Activated CD8-positive, alpha-beta T cell treated with anti-CD3 and anti-CD28 coated beads, Interleukin-2, amount 10 ng/mL, durations not matched to agents 7 days and 5 days (primary cell): Measurements from ENCODE around the gene MYL3. TPM values are rescaled to one million over a fixed set of nuclear protein-coding genes. Genes with fewer than 3 reads are reported as not detected.

Experiments used
- ATAC-seq: fragments of 150-1000 bp; cut with Tn5 transposase; one replicate; pipeline ENCODE4 v1.10.0; 2021; ENCODE audit warnings: moderate library complexity
- CTCF ChIA-PET: fragments of 350-600 bp; sonication (Branson Sonifier 250); formaldehyde crosslinking; loops from one replicate; lab custom pipeline; 2021; ENCODE audit warnings: antibody characterized with exemption; lab: Charles Lee
- POLR2A ChIA-PET: fragments of 350-600 bp; sonication (Branson Sonifier 250); formaldehyde crosslinking; loops from one replicate; lab custom pipeline; 2021; ENCODE audit warnings: antibody characterized with exemption; lab: Charles Lee
- DNase-seq: peaks from one replicate; pipeline ENCODE4 v3.0.0-alpha.2; 2020
- H3K27ac Mint-ChIP-seq: one replicate; pipeline ENCODE4 v1.8.0; 2021; ENCODE audit warnings: mild to moderate bottlenecking, mixed read lengths
- H3K27me3 Mint-ChIP-seq: one replicate; pipeline ENCODE4 v1.8.0; 2021; ENCODE audit warnings: low read depth, mixed read lengths
- H3K36me3 Mint-ChIP-seq: one replicate; pipeline ENCODE4 v1.8.0; 2021; ENCODE audit warnings: low read depth, mixed read lengths
- H3K4me1 Mint-ChIP-seq: one replicate; pipeline ENCODE4 v1.8.0; 2021; ENCODE audit warnings: low read depth, mixed read lengths
- H3K4me3 Mint-ChIP-seq: one replicate; pipeline ENCODE4 v1.8.0; 2021; ENCODE audit warnings: mild to moderate bottlenecking, mixed read lengths
- H3K9me3 Mint-ChIP-seq: one replicate; pipeline ENCODE4 v1.8.0; 2022; ENCODE audit warnings: mixed read lengths; ENCODE audit not compliant: insufficient read depth
- total RNA-seq, 2 experiments: library from RNA; stranded (reverse); gene quantifications; one replicate each; pipeline ENCODE4 v1.2.3, GENCODE V29; 2021

The MYL3 gene
- total RNA-seq, 2 experiments from 2014 or later: not detected

GRCh38 chr3:46881596-46882376, 18.5 kb upstream of the MYL3 start:
- Mint-ChIP-seq H3K4me1 (peaks cover 6% of the 10 kb centered on the region), H3K27ac (no peak overlapping the region), H3K36me3 (no peaks in the 10 kb centered on the region), H3K9me3 (no peaks in the 10 kb centered on the region), H3K27me3 (peaks cover 59% of the 10 kb centered on the region), H3K4me3 (peak overlapping the region; percentile 38)
- ChIA-PET CTCF (interaction anchor here (1.0 kb wide), 1 partner anchor 28 kb away, joined by 3 read pairs; no protein-coding TSS in a partner anchor), POLR2A (no interaction called here)
- no peak for ATAC-seq
- DNase-seq: no peak

- Mint-ChIP-seq H3K27me3 (peaks cover 56% of the 10 kb centered on the region), H3K4me1 (peaks cover 6% of the 10 kb centered on the region), H3K27ac (no peak overlapping the region), H3K4me3 (no peak overlapping the region), H3K36me3 (no peaks in the 10 kb centered on the region), H3K9me3 (no peaks in the 10 kb centered on the region)
- ChIA-PET POLR2A (no interaction called here), CTCF (no interaction called here)
- ATAC-seq (no peak), DNase-seq (no peak)
Measured at GRCh38 chr3:46880884-46881595, 17.8 kb upstream of the MYL3 start.

GRCh38 chr3:46878781-46879436, 15.7 kb upstream of the MYL3 start:
- CTCF ChIA-PET: interaction anchor here (1.1 kb wide), 1 partner anchor 16 kb away, joined by 3 read pairs; no protein-coding TSS in a partner anchor
- DNase-seq (no peak), ATAC-seq (no peak)
- peaks cover 6% of the 10 kb centered on the region for H3K4me1 Mint-ChIP-seq
- no peak overlapping the region for H3K27ac Mint-ChIP-seq
- H3K4me3 Mint-ChIP-seq: no peak overlapping the region
- H3K9me3 Mint-ChIP-seq: no peaks in the 10 kb centered on the region
- peaks cover 39% of the 10 kb centered on the region for H3K27me3 Mint-ChIP-seq
- POLR2A ChIA-PET: no interaction called here
- H3K36me3 Mint-ChIP-seq: no peaks in the 10 kb centered on the region

- Mint-ChIP-seq H3K4me1 (peaks cover 6% of the 10 kb centered on the region), H3K27me3 (peaks cover 35% of the 10 kb centered on the region)
- CTCF ChIA-PET: interaction anchor here (0.8 kb wide), 1 partner anchor 11 kb away, joined by 3 read pairs; no protein-coding TSS in a partner anchor
Measured at GRCh38 chr3:46877406-46878125, 14.3 kb upstream of the MYL3 start, which contains the start of gene PTH1R. Gene PTH1R, plus strand, starts transcription at chr3:46877721. Its CDS starts 5,839 bp downstream, at chr3:46883560.

GRCh38 chr3:46876313-46877300, 13.4 kb upstream of the MYL3 start:
- ATAC-seq (no peak), DNase-seq (no peak)
- Mint-ChIP-seq H3K27ac (no peak overlapping the region), H3K27me3 (peaks cover 30% of the 10 kb centered on the region), H3K4me3 (no peak overlapping the region), H3K36me3 (no peaks in the 10 kb centered on the region), H3K4me1 (peaks cover 5% of the 10 kb centered on the region), H3K9me3 (no peaks in the 10 kb centered on the region)
- POLR2A ChIA-PET: no interaction called here
- CTCF ChIA-PET: interaction anchor here (0.6 kb wide), 1 partner anchor 33 kb away, joined by 3 read pairs; no protein-coding TSS in a partner anchor

More at GRCh38 chr3:46877406-46878125, 14.3 kb upstream of the MYL3 start, which contains the start of gene PTH1R:
- no peak for ATAC-seq
- no peak for DNase-seq
- no peak within 1 kb of the TSS for H3K27ac Mint-ChIP-seq
- no peaks in the 10 kb centered on the region for H3K36me3 Mint-ChIP-seq
- no peaks in the 10 kb centered on the region for H3K9me3 Mint-ChIP-seq
- POLR2A ChIA-PET: no interaction called here
- no peak within 1 kb of the TSS for H3K4me3 Mint-ChIP-seq

GRCh38 chr3:46875560-46875959, 12.3 kb upstream of the MYL3 start:
- no peaks in the 10 kb centered on the region for H3K36me3 Mint-ChIP-seq
- no peak for ATAC-seq
- no peak overlapping the region for H3K4me3 Mint-ChIP-seq
- no peaks in the 10 kb centered on the region for H3K9me3 Mint-ChIP-seq
- peaks cover 4% of the 10 kb centered on the region for H3K4me1 Mint-ChIP-seq
- H3K27me3 Mint-ChIP-seq: peaks cover 21% of the 10 kb centered on the region
- POLR2A ChIA-PET: no interaction called here
- CTCF ChIA-PET: no interaction called here
- DNase-seq: no peak
- no peak overlapping the region for H3K27ac Mint-ChIP-seq

- Mint-ChIP-seq H3K4me1 (peaks cover 2% of the 10 kb centered on the region), H3K4me3 (no peak overlapping the region), H3K9me3 (no peaks in the 10 kb centered on the region), H3K27me3 (peaks cover 9% of the 10 kb centered on the region), H3K36me3 (no peaks in the 10 kb centered on the region), H3K27ac (no peak overlapping the region)
- POLR2A ChIA-PET: no interaction called here
- DNase-seq: no peak
- CTCF ChIA-PET: interaction anchor here (1.6 kb wide), 1 partner anchor 20 kb away, joined by 5 read pairs; no protein-coding TSS in a partner anchor
- no peak for ATAC-seq
Measured at GRCh38 chr3:46874430-46874829, 11.2 kb upstream of the MYL3 start.

GRCh38 chr3:46873521-46873920, 10.3 kb upstream of the MYL3 start:
- ATAC-seq (no peak), DNase-seq (no peak)
- Mint-ChIP-seq H3K4me3 (no peak overlapping the region), H3K27ac (no peak overlapping the region), H3K9me3 (no peaks in the 10 kb centered on the region), H3K4me1 (peaks cover 2% of the 10 kb centered on the region), H3K27me3 (peaks cover 5% of the 10 kb centered on the region), H3K36me3 (no peaks in the 10 kb centered on the region)
- ChIA-PET CTCF (interaction anchor here (1.1 to 1.6 kb wide), 3 partner anchors 9 to 36 kb away, joined by 3 to 5 read pairs (median 5); no protein-coding TSS in a partner anchor), POLR2A (no interaction called here)

GRCh38 chr3:46871222-46871621, 8.0 kb upstream of the MYL3 start:
- no peak overlapping the region for H3K4me3 Mint-ChIP-seq
- no peak overlapping the region for H3K27ac Mint-ChIP-seq
- ATAC-seq (no peak), DNase-seq (no peak)
- no peaks in the 10 kb centered on the region for H3K9me3 Mint-ChIP-seq
- H3K36me3 Mint-ChIP-seq: no peaks in the 10 kb centered on the region
- POLR2A ChIA-PET: interaction anchor here (1.5 kb wide), 1 partner anchor 16 kb away, joined by 3 read pairs; no protein-coding TSS in a partner anchor
- CTCF ChIA-PET: interaction anchor here (1.9 kb wide), 1 partner anchor 38 kb away, joined by 10 read pairs; no protein-coding TSS in a partner anchor
- H3K4me1 Mint-ChIP-seq: peaks cover 2% of the 10 kb centered on the region
- peaks cover 5% of the 10 kb centered on the region for H3K27me3 Mint-ChIP-seq

- H3K27ac Mint-ChIP-seq: no peak overlapping the region
- peaks cover 2% of the 10 kb centered on the region for H3K4me1 Mint-ChIP-seq
- ChIA-PET POLR2A (no interaction called here), CTCF (interaction anchor here (1.9 kb wide), 1 partner anchor 38 kb away, joined by 10 read pairs; no protein-coding TSS in a partner anchor)
- DNase-seq (no peak), ATAC-seq (no peak)
- no peaks in the 10 kb centered on the region for H3K9me3 Mint-ChIP-seq
- peaks cover 5% of the 10 kb centered on the region for H3K27me3 Mint-ChIP-seq
- no peaks in the 10 kb centered on the region for H3K36me3 Mint-ChIP-seq
- H3K4me3 Mint-ChIP-seq: no peak overlapping the region
Measured at GRCh38 chr3:46870651-46871050, 7.4 kb upstream of the MYL3 start.
